H9 (cell line): ENCODE data around the gene DOCK9. TPM values are rescaled to one million over a fixed set of nuclear protein-coding genes. Genes with fewer than 3 reads are reported as not detected.

ENCODE experiments used
- DNase-seq: peaks from one replicate; pipeline ENCODE4 v3.0.0-alpha.2; 2017
- H2AFZ ChIP-seq: one replicate; pipeline ENCODE4 v1.6.1; 2013; ENCODE audit warnings: mild to moderate bottlenecking, low read length, control low read depth, moderate library complexity
- H2AK5ac ChIP-seq: 2 replicates; pipeline ENCODE4 v1.6.1; 2013; ENCODE audit warnings: low read length, control low read depth, mixed read lengths; ENCODE audit not compliant: insufficient read length
- H2BK120ac ChIP-seq: one replicate; pipeline ENCODE4 v1.6.1; 2013; ENCODE audit warnings: low read depth, mild to moderate bottlenecking, low read length, control low read depth, inconsistent platforms; ENCODE audit not compliant: poor library complexity, severe bottlenecking
- H2BK12ac ChIP-seq: 2 replicates; pipeline ENCODE4 v1.6.1; 2013; ENCODE audit warnings: low read length, control low read depth, mixed read lengths, low read depth; ENCODE audit not compliant: insufficient read length
- H2BK15ac ChIP-seq: 2 replicates; pipeline ENCODE4 v1.6.1; 2013; ENCODE audit warnings: low read depth, low read length, control low read depth
- H2BK20ac ChIP-seq: one replicate; pipeline ENCODE4 v1.6.1; 2013; ENCODE audit warnings: low read depth, mild to moderate bottlenecking, low read length, control low read depth, inconsistent platforms; ENCODE audit not compliant: poor library complexity, severe bottlenecking
- H2BK5ac ChIP-seq: 2 replicates; pipeline ENCODE4 v1.6.1; 2013; ENCODE audit warnings: low read length, control low read depth, mixed read lengths; ENCODE audit not compliant: insufficient read length
- H3K14ac ChIP-seq: 2 replicates; pipeline ENCODE4 v1.6.1; 2013; ENCODE audit warnings: low read length, control low read depth; ENCODE audit not compliant: insufficient read depth
- H3K18ac ChIP-seq: 2 replicates; pipeline ENCODE4 v1.6.1; 2013; ENCODE audit warnings: low read depth, mild to moderate bottlenecking, mixed read lengths, low read length, control low read depth; ENCODE audit not compliant: insufficient read length
- H3K23ac ChIP-seq: 2 replicates; pipeline ENCODE4 v1.6.1; 2013; ENCODE audit warnings: low read length, control low read depth, mixed read lengths, low read depth; ENCODE audit not compliant: insufficient read length
- H3K23me2 ChIP-seq: 2 replicates; pipeline ENCODE4 v1.6.1; 2013; ENCODE audit warnings: low read depth, mild to moderate bottlenecking, mixed read lengths, low read length, control low read depth; ENCODE audit not compliant: insufficient read length, poor library complexity, severe bottlenecking
- H3K27ac ChIP-seq: 2 replicates; pipeline ENCODE4 v1.5.1; 2013; ENCODE audit warnings: low read length, control low read depth, mixed read lengths, low read depth; ENCODE audit not compliant: insufficient read length
- H3K27me3 ChIP-seq: 2 replicates; pipeline ENCODE4 v1.6.1; 2013; ENCODE audit warnings: low read length, control low read depth, inconsistent platforms; ENCODE audit not compliant: insufficient read depth
- H3K4ac ChIP-seq: 2 replicates; pipeline ENCODE4 v1.6.1; 2013; ENCODE audit warnings: low read depth, mild to moderate bottlenecking, control low read depth, inconsistent platforms, low read length, moderate library complexity
- H3K4me1 ChIP-seq: 2 replicates; pipeline ENCODE4 v1.6.1; 2013; ENCODE audit warnings: low read length, control low read depth, inconsistent platforms; ENCODE audit not compliant: insufficient read depth
- H3K4me2 ChIP-seq: 2 replicates; pipeline ENCODE4 v1.6.1; 2013; ENCODE audit warnings: low read length, control low read depth, mixed read lengths; ENCODE audit not compliant: insufficient read length, insufficient read depth
- H3K56ac ChIP-seq: 2 replicates; pipeline ENCODE4 v1.6.1; 2013; ENCODE audit warnings: low read depth, mild to moderate bottlenecking, mixed read lengths, low read length, control low read depth; ENCODE audit not compliant: insufficient read length
- H3K79me1 ChIP-seq: 2 replicates; pipeline ENCODE4 v1.6.1; 2013; ENCODE audit warnings: low read depth, mild to moderate bottlenecking, moderate library complexity, low read length, control low read depth, inconsistent platforms; ENCODE audit not compliant: insufficient read depth, poor library complexity, severe bottlenecking
- H3K79me2 ChIP-seq: 2 replicates; pipeline ENCODE4 v1.6.1; 2013; ENCODE audit warnings: low read length, control low read depth, inconsistent platforms; ENCODE audit not compliant: insufficient read depth
- H3K9ac ChIP-seq: 2 replicates; pipeline ENCODE4 v1.6.1; 2013; ENCODE audit warnings: low read length, control low read depth, mixed read lengths; ENCODE audit not compliant: insufficient read length; ENCODE audit errors: extremely low read depth
- H3K9me3 ChIP-seq: one replicate; pipeline ENCODE4 v1.6.1; 2013; ENCODE audit warnings: low read depth, low read length, inconsistent platforms; ENCODE audit not compliant: control insufficient read depth
- H3T11ph ChIP-seq: one replicate; pipeline ENCODE4 v1.6.1; 2013; ENCODE audit warnings: mild to moderate bottlenecking, low read length, control low read depth, inconsistent platforms
- H4K20me1 ChIP-seq: one replicate; pipeline ENCODE4 v1.6.1; 2013; ENCODE audit not compliant: control insufficient read depth, insufficient read length, insufficient read depth
- H4K5ac ChIP-seq: 2 replicates; pipeline ENCODE4 v1.6.1; 2013; ENCODE audit warnings: low read depth, mild to moderate bottlenecking, mixed read lengths, low read length, control low read depth; ENCODE audit not compliant: insufficient read length
- H4K8ac ChIP-seq: replicated peaks from 2 replicates; pipeline ENCODE4 v1.6.1; 2013; ENCODE audit warnings: low read length, control low read depth, mixed read lengths, low read depth; ENCODE audit not compliant: insufficient read length
- H4K91ac ChIP-seq: 2 replicates; pipeline ENCODE4 v1.6.1; 2013; ENCODE audit warnings: low read depth, mild to moderate bottlenecking, moderate library complexity, mixed read lengths, low read length, control low read depth; ENCODE audit not compliant: insufficient read length
- H3K27ac Mint-ChIP-seq, 3 experiments: 2 replicates in 2 of 3; 3 replicates in 1 of 3; pipeline ENCODE4 v1.8.0; 2020 to 2021; ENCODE audit warnings: mixed read lengths in 3 of 3, mild to moderate bottlenecking in 1 of 3, moderate library complexity in 1 of 3
- H3K27me3 Mint-ChIP-seq: 2 replicates; pipeline ENCODE4 v1.8.0; 2021; ENCODE audit warnings: low read depth, mild to moderate bottlenecking, moderate library complexity, mixed read lengths
- H3K36me3 Mint-ChIP-seq, 3 experiments: 2 replicates in 2 of 3; 3 replicates in 1 of 3; pipeline ENCODE4 v1.8.0; 2020 to 2021; ENCODE audit warnings: low read depth in 3 of 3, mixed read lengths in 3 of 3; ENCODE audit not compliant: insufficient read depth in 1 of 3
- H3K4me1 Mint-ChIP-seq, 2 experiments: 2 replicates each; pipeline ENCODE4 v1.8.0; 2020; ENCODE audit warnings: mixed read lengths in 2 of 2
- H3K4me3 Mint-ChIP-seq, 2 experiments: 2 replicates in 1 of 2; 3 replicates in 1 of 2; pipeline ENCODE4 v1.8.0; 2020 to 2021; ENCODE audit warnings: mild to moderate bottlenecking in 2 of 2, mixed read lengths in 2 of 2, moderate library complexity in 1 of 2
- H3K9me3 Mint-ChIP-seq, 2 experiments: 2 replicates in 1 of 2; 3 replicates in 1 of 2; pipeline ENCODE4 v1.8.0; 2020; ENCODE audit warnings: mild to moderate bottlenecking in 2 of 2, mixed read lengths in 2 of 2, moderate library complexity in 1 of 2
- CTCF ChIP-seq: fragments of 200-600 bp; sonication (generic); conservative IDR thresholded peaks from 3 replicates; pipeline ENCODE4 v1.8.0; 2021; ENCODE audit warnings: antibody characterized with exemption, mild to moderate bottlenecking
- WGBS: extraction: QIAGEN DNeasy Blood & Tissue Kit; methylation state at CpG from one replicate; pipeline ENCODE4 v1.1.7; 2013; ENCODE audit warnings: missing lambda C conversion rate, low lambda C conversion rate, mixed read lengths; ENCODE audit not compliant: insufficient read length; ENCODE audit errors: extremely low coverage; 5-methylcytosine and 5-hydroxymethylcytosine counted together
- total RNA-seq: library from RNA; stranded (reverse); gene quantifications from 2 replicates; pipeline ENCODE4 v1.2.1, GENCODE V29; 2021

The DOCK9 gene
- total RNA-seq, 1 experiment from 2014 or later = 23.0 TPM

GRCh38 chr13:98877466-98877865 is 100.4 kb downstream of the DOCK9 start:
- no peak overlapping the region for H3K14ac ChIP-seq
- no peak overlapping the region for H2BK12ac ChIP-seq
- no peaks in the 10 kb centered on the region for H3K23me2 ChIP-seq
- no peak overlapping the region for H2BK120ac ChIP-seq
- no peak overlapping the region for H2BK5ac ChIP-seq
- no peak for TF ChIP-seq CTCF
- WGBS = no CpG with 5 or more reads among the region's 3 CpGs
- Mint-ChIP-seq H3K4me1 (peaks cover 24 to 25% of the 10 kb centered on the region in 2 experiments), H3K27me3 (no peaks in the 10 kb centered on the region; the same call in 1 of the 2 replicates), H3K4me3 (no peak overlapping the region), H3K36me3 (peaks cover 19 to 27% (median 22%) of the 10 kb centered on the region in 3 experiments), H3K9me3 (peaks cover 14 to 16% of the 10 kb centered on the region in 2 experiments), H3K27ac (peak overlapping the region in 1 of 3 experiments; percentile 5; a peak in 2 of 7 replicates)
- H4K5ac ChIP-seq = no peak overlapping the region
- no peak overlapping the region for H3K56ac ChIP-seq
- H3K18ac ChIP-seq = no peak overlapping the region
- H3K9ac ChIP-seq = no peak overlapping the region
- H3K23ac ChIP-seq = no peak overlapping the region
- peaks cover 2% of the 10 kb centered on the region for H4K20me1 ChIP-seq
- H3K4me1 ChIP-seq = peaks cover 12% of the 10 kb centered on the region; the same call in 1 of the 2 replicates
- no peak overlapping the region for H3T11ph ChIP-seq
- H3K9me3 ChIP-seq = peaks cover 10% of the 10 kb centered on the region
- no peaks in the 10 kb centered on the region for H3K79me1 ChIP-seq
- no peak overlapping the region for H3K4ac ChIP-seq
- H2BK15ac ChIP-seq = no peak overlapping the region
- H3K4me2 ChIP-seq = no peak overlapping the region
- no peak overlapping the region for H2AK5ac ChIP-seq
- no peak overlapping the region for H4K91ac ChIP-seq
- no peaks in the 10 kb centered on the region for H3K79me2 ChIP-seq
- DNase-seq = no peak
- no peaks in the 10 kb centered on the region for H3K27me3 ChIP-seq
- no peak overlapping the region for H3K27ac ChIP-seq
- H2AFZ ChIP-seq = no peak overlapping the region
- no peak overlapping the region for H4K8ac ChIP-seq
- H2BK20ac ChIP-seq = no peak overlapping the region
